SK-N-SH (cell line): ENCODE measurements around the gene ADISSP. TPM values are rescaled to one million over a fixed set of nuclear protein-coding genes. Genes with fewer than 3 reads are reported as not detected.

ENCODE experiments used
- CTCF ChIA-PET: fragments of 300-600, 350-600 bp; formaldehyde crosslinking; extraction: SDS; loops from one replicate; lab custom pipeline; 2021; lab: Yijun Ruan, JAX
- POLR2A ChIA-PET: fragments of 350-600 bp; sonication (Branson Sonifier 250); formaldehyde crosslinking; extraction: SDS; loops from one replicate; lab custom pipeline; 2020; ENCODE audit warnings: antibody characterized with exemption, inconsistent platforms; lab: Yijun Ruan, JAX
- DNase-seq: peaks from one replicate; pipeline ENCODE4 v3.0.0; 2012
- H2AFZ ChIP-seq: fragments of 200-600 bp; sonication (generic); 2 replicates; pipeline ENCODE4 v1.8.1; 2016; ENCODE audit warnings: antibody characterized with exemption, mild to moderate bottlenecking, low read depth
- H3F3A ChIP-seq: fragments of 200-600 bp; sonication (generic); replicated peaks from 2 replicates; pipeline ENCODE3; 2016; ENCODE audit warnings: antibody characterized with exemption, mild to moderate bottlenecking; ENCODE audit not compliant: insufficient read depth
- H3K27ac ChIP-seq, 2 experiments: fragments of 200-500 bp in 1 of 2; fragments of 200-600 bp in 1 of 2; sonication (Bioruptor generic) in 1 of 2; sonication (generic), shearing (Covaris generic) in 1 of 2; 2 replicates each; pipeline versions ENCODE4 v1.5.1 to v1.6.1; 2014 to 2016; ENCODE audit warnings: low read depth in 2 of 2, inconsistent platforms in 1 of 2, low read length in 1 of 2, mild to moderate bottlenecking in 1 of 2, mixed read lengths in 1 of 2
- H3K27me3 ChIP-seq: fragments of 200-600 bp; sonication (generic), shearing (Covaris generic); 2 replicates; pipeline ENCODE4 v1.6.1; 2016; ENCODE audit warnings: mixed run types; ENCODE audit not compliant: insufficient read depth
- H3K36me3 ChIP-seq, 2 experiments: fragments of 200-500 bp in 1 of 2; fragments of 200-600 bp in 1 of 2; sonication (Bioruptor generic) in 1 of 2; sonication (generic) in 1 of 2; replicated peaks in 1 of 2; 2 replicates each; pipeline versions ENCODE3 to v1.5.1; 2014 to 2016; ENCODE audit warnings: low read length in 1 of 2, mild to moderate bottlenecking in 1 of 2; ENCODE audit not compliant: insufficient read depth in 2 of 2, control insufficient read depth in 1 of 2
- H3K4me1 ChIP-seq, 2 experiments: fragments of 200-500 bp in 1 of 2; fragments of 200-600 bp in 1 of 2; sonication (Bioruptor generic) in 1 of 2; sonication (generic), shearing (Covaris generic) in 1 of 2; 2 replicates each; pipeline versions ENCODE4 v1.5.1 to v1.6.1; 2014 to 2016; ENCODE audit warnings: low read depth in 1 of 2, low read length in 1 of 2, mixed run types in 1 of 2; ENCODE audit not compliant: insufficient read depth in 2 of 2, control insufficient read depth in 1 of 2
- H3K4me2 ChIP-seq: fragments of 200-600 bp; sonication (generic), shearing (Covaris generic); 2 replicates; pipeline ENCODE4 v1.6.1; 2017; ENCODE audit warnings: mixed run types
- H3K4me3 ChIP-seq, 2 experiments: fragments of 200-500 bp in 1 of 2; fragments of 200-600 bp in 1 of 2; sonication (Bioruptor generic) in 1 of 2; sonication (generic), shearing (Covaris generic) in 1 of 2; 2 replicates each; pipeline versions ENCODE4 v1.5.1 to v1.8.1; 2014 to 2016; ENCODE audit warnings: low read depth in 2 of 2, inconsistent platforms in 1 of 2, low read length in 1 of 2, mild to moderate bottlenecking in 1 of 2, mixed read lengths in 1 of 2, moderate library complexity in 1 of 2
- H3K79me2 ChIP-seq: fragments of 200-600 bp; sonication (generic); 2 replicates; pipeline ENCODE4 v1.8.1; 2017; ENCODE audit warnings: mild to moderate bottlenecking; ENCODE audit not compliant: insufficient read depth
- H3K9ac ChIP-seq: fragments of 200-600 bp; sonication (generic); 2 replicates; pipeline ENCODE4 v1.6.1; 2017; ENCODE audit warnings: mixed run types
- H3K9me2 ChIP-seq: fragments of 200-600 bp; sonication (generic); 2 replicates; pipeline ENCODE4 v1.6.1; 2017; ENCODE audit warnings: mixed run types
- H3K9me3 ChIP-seq: fragments of 200-600 bp; sonication (generic); 2 replicates; pipeline ENCODE4 v1.6.1; 2017; ENCODE audit warnings: mixed run types, mild to moderate bottlenecking, moderate library complexity
- H4K20me1 ChIP-seq: fragments of 200-600 bp; sonication (generic); 2 replicates; pipeline ENCODE4 v1.6.1; 2017; ENCODE audit warnings: mild to moderate bottlenecking, mixed run types; ENCODE audit not compliant: insufficient read depth
- EP300 ChIP-seq, 2 experiments: IDR thresholded peaks; 2 replicates each; pipeline versions ENCODE4 v1.4.0 to v1.6.1; 2012; ENCODE audit warnings: borderline replicate concordance in 1 of 2, low read depth in 1 of 2, low read length in 1 of 2
- EZH2phosphoT487 ChIP-seq: fragments of 200-600 bp; sonication (generic); IDR thresholded peaks from 2 replicates; pipeline ENCODE4 v1.6.1; 2017; ENCODE audit warnings: low read depth, mixed run types, mild to moderate bottlenecking, antibody characterized with exemption, moderate library complexity, borderline replicate concordance
- FOSL2 ChIP-seq: IDR thresholded peaks from 2 replicates; pipeline ENCODE4 v1.4.0; 2012; ENCODE audit warnings: low read depth, mild to moderate bottlenecking, moderate library complexity, borderline replicate concordance
- FOXJ3 ChIP-seq: sonication (generic); formaldehyde crosslinking; IDR thresholded peaks from 2 replicates; pipeline ENCODE4 v1.5.1; 2020; ENCODE audit warnings: mild to moderate bottlenecking, missing genetic modification reagents
- FOXM1 ChIP-seq: IDR thresholded peaks from 2 replicates; pipeline ENCODE4 v1.4.0; 2012; ENCODE audit warnings: low read depth, mild to moderate bottlenecking
- GABPA ChIP-seq: IDR thresholded peaks from 2 replicates; pipeline ENCODE4 v1.4.0; 2012; ENCODE audit warnings: low read depth, mild to moderate bottlenecking
- GATA2 ChIP-seq: sonication (generic); formaldehyde crosslinking; IDR thresholded peaks from 2 replicates; pipeline ENCODE4 v1.5.0; 2020; ENCODE audit warnings: mild to moderate bottlenecking, missing genetic modification reagents
- JUND ChIP-seq: IDR thresholded peaks from 2 replicates; pipeline ENCODE4 v1.4.0; 2012
- MAX ChIP-seq: IDR thresholded peaks from 2 replicates; pipeline ENCODE4 v1.4.0; 2012; ENCODE audit warnings: low read depth
- MXI1 ChIP-seq: IDR thresholded peaks from 2 replicates; pipeline ENCODE4 v1.6.1; 2012; ENCODE audit warnings: mild to moderate bottlenecking, low read depth, low read length, improper control_type of control experiment
- POLR2AphosphoS5 ChIP-seq: IDR thresholded peaks from 2 replicates; pipeline ENCODE4 v1.6.1; 2012; ENCODE audit warnings: low read depth, low read length
- RCOR1 ChIP-seq: fragments of 150-350 bp; IDR thresholded peaks from 2 replicates; pipeline ENCODE4 v1.6.1; 2017; ENCODE audit warnings: antibody characterized with exemption, low read length
- SMC3 ChIP-seq: IDR thresholded peaks from 2 replicates; pipeline ENCODE4 v1.6.1; 2012; ENCODE audit warnings: low read depth, low read length, improper control_type of control experiment
- TAF1 ChIP-seq: IDR thresholded peaks from 2 replicates; pipeline ENCODE4 v1.6.1; 2012; ENCODE audit warnings: low read depth, mild to moderate bottlenecking, low read length, moderate library complexity, borderline replicate concordance
- TEAD4 ChIP-seq: IDR thresholded peaks from 2 replicates; pipeline ENCODE4 v1.4.0; 2012; ENCODE audit warnings: mild to moderate bottlenecking, borderline replicate concordance; ENCODE audit not compliant: insufficient read depth
- USF2 ChIP-seq: fragments of 150-350 bp; IDR thresholded peaks from 2 replicates; pipeline ENCODE4 v1.6.1; 2017; ENCODE audit warnings: antibody characterized with exemption, low read length, low read depth, borderline replicate concordance
- WGBS: methylation state at CpG from one replicate; pipeline ENCODE4 v1.1.6; 2017; ENCODE audit warnings: low lambda C conversion rate; 5-methylcytosine and 5-hydroxymethylcytosine counted together
- polyA plus RNA-seq, 3 experiments: library from polyadenylated mRNA; depleted of rRNA; stranded (reverse); fragments of >200 nt; gene quantifications; 2 replicates each; pipeline ENCODE4 v1.2.3, GENCODE V29; 2012
- TF ChIP-seq, protein P1 (sequence below): IDR thresholded peaks from 2 replicates; pipeline ENCODE4 v1.6.1; 2012; ENCODE audit warnings: mild to moderate bottlenecking, low read depth, low read length, moderate library complexity
- TF ChIP-seq, protein P2 (sequence below): IDR thresholded peaks from 2 replicates; pipeline ENCODE4 v1.4.0; 2012; ENCODE audit warnings: low read depth, borderline replicate concordance

The ADISSP gene
- polyA plus RNA-seq, 1 of the 3 experiments (the other 2 are of a cell fraction) = 73.9 TPM

- Histone ChIP-seq H3K36me3 (no peaks in the 10 kb centered on the region), H3K9ac (peak overlapping the region; percentile 35; the same call in 1 of the 2 replicates), H3K79me2 (peaks cover 20% of the 10 kb centered on the region), H3K27me3 (no peaks in the 10 kb centered on the region), H3K27ac (peak overlapping the region; percentile 97 to 98), H3F3A (peaks cover 34% of the 10 kb centered on the region), H3K9me2 (no peaks in the 10 kb centered on the region), H3K9me3 (no peaks in the 10 kb centered on the region), H3K4me3 (no peak overlapping the region), H3K4me2 (no peak overlapping the region; the same call in 1 of the 2 replicates), H3K4me1 (peaks cover 20 to 31% of the 10 kb centered on the region in 2 experiments), H2AFZ (no peak overlapping the region), H4K20me1 (no peaks in the 10 kb centered on the region)
- TF ChIP-seq MXI1 = no peak
- no peak for TF ChIP-seq RCOR1
- TF ChIP-seq TEAD4 = no peak
- no peak for TF ChIP-seq POLR2AphosphoS5
- no peak for TF ChIP-seq MAX
- no peak for TF ChIP-seq TAF1
- TF ChIP-seq JUND = no peak
- WGBS = 97% methylated on average over 9 of the region's 9 CpGs
- ChIA-PET CTCF (interaction anchor here (0.8 to 6.6 kb wide), 3 partner anchors 8 to 273 kb away, joined by 5 to 61 read pairs (median 13); partner anchors contain the start of genes AP5S1 and CENPB), POLR2A (interaction anchor here (0.7 to 1.2 kb wide), 5 partner anchors 8 to 44 kb away, joined by 3 to 4 read pairs (median 3); partner anchors contain the start of genes ADISSP, AP5S1, CDC25B and CENPB)
- peak; percentile 34 for DNase-seq
Measured at GRCh38 chr20:3812259-3812681, 44.7 kb upstream of the ADISSP start.

GRCh38 chr20:3811467-3812258 lies 44.1 kb upstream of the ADISSP start:
- Histone ChIP-seq H3K4me1 (peaks cover 26 to 37% of the 10 kb centered on the region in 2 experiments), H4K20me1 (no peaks in the 10 kb centered on the region), H3K27ac (peak overlapping the region; percentile 97 to 98), H3K9ac (peak overlapping the region; percentile 84), H3K9me3 (no peaks in the 10 kb centered on the region), H3K4me3 (peak overlapping the region; percentile 41 to 56), H3K4me2 (peak overlapping the region; percentile 81), H3K27me3 (no peaks in the 10 kb centered on the region), H3F3A (peaks cover 40% of the 10 kb centered on the region), H3K79me2 (peaks cover 20% of the 10 kb centered on the region), H2AFZ (no peak overlapping the region; the same call in 1 of the 2 replicates), H3K36me3 (no peaks in the 10 kb centered on the region), H3K9me2 (no peaks in the 10 kb centered on the region)
- POLR2A ChIA-PET = interaction anchor here (0.7 to 1.2 kb wide), 6 partner anchors 9 to 44 kb away, joined by 3 to 4 read pairs (median 3); partner anchors contain the start of genes ADISSP, AP5S1, CDC25B and CENPB
- 7% methylated on average over 13 of the region's 20 CpGs for WGBS
- DNase-seq = peak; percentile 93
- CTCF ChIA-PET = interaction anchor here (0.8 to 6.6 kb wide), 5 partner anchors 9 to 273 kb away, joined by 3 to 61 read pairs (median 5); partner anchors contain the start of genes ADISSP, AP5S1 and CENPB
- TF ChIP-seq RCOR1 (peak; percentile 64), FOXM1 (peak; percentile 98), GATA2 (CRISPR knock-in tag) (no peak), GABPA (0 out of 2 replicates have a peak, but pooled peaks have one; percentile 8), EP300 (IDR thresholded peaks at IDR 0.05; ENCODE audit: borderline replicate concordance in 1 of 2, low read depth in 1 of 2, low read length in 1 of 2) (peak; percentile 92 to 98), FOXJ3 (CRISPR knock-in tag) (peak; percentile 87), MAX (peak; percentile 98), FOSL2 (peak; percentile 96), EZH2phosphoT487 (no peak), TEAD4 (peak; percentile 89), USF2 (peak; percentile 34; the same call in 1 of the 2 replicates), SMC3 (0 out of 2 replicates have a peak, but pooled peaks have one; percentile 2)
- TF ChIP-seq, protein P1, sequence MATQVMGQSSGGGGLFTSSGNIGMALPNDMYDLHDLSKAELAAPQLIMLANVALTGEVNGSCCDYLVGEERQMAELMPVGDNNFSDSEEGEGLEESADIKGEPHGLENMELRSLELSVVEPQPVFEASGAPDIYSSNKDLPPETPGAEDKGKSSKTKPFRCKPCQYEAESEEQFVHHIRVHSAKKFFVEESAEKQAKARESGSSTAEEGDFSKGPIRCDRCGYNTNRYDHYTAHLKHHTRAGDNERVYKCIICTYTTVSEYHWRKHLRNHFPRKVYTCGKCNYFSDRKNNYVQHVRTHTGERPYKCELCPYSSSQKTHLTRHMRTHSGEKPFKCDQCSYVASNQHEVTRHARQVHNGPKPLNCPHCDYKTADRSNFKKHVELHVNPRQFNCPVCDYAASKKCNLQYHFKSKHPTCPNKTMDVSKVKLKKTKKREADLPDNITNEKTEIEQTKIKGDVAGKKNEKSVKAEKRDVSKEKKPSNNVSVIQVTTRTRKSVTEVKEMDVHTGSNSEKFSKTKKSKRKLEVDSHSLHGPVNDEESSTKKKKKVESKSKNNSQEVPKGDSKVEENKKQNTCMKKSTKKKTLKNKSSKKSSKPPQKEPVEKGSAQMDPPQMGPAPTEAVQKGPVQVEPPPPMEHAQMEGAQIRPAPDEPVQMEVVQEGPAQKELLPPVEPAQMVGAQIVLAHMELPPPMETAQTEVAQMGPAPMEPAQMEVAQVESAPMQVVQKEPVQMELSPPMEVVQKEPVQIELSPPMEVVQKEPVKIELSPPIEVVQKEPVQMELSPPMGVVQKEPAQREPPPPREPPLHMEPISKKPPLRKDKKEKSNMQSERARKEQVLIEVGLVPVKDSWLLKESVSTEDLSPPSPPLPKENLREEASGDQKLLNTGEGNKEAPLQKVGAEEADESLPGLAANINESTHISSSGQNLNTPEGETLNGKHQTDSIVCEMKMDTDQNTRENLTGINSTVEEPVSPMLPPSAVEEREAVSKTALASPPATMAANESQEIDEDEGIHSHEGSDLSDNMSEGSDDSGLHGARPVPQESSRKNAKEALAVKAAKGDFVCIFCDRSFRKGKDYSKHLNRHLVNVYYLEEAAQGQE = no peak; the same call in 1 of the 2 replicates
- TF ChIP-seq, protein P2, sequence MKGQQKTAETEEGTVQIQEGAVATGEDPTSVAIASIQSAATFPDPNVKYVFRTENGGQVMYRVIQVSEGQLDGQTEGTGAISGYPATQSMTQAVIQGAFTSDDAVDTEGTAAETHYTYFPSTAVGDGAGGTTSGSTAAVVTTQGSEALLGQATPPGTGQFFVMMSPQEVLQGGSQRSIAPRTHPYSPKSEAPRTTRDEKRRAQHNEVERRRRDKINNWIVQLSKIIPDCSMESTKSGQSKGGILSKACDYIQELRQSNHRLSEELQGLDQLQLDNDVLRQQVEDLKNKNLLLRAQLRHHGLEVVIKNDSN = peak; percentile 76
